Neural cell (in vitro differentiated cells): Measurements from ENCODE around the gene UBE2O. TPM values are rescaled to one million over a fixed set of nuclear protein-coding genes. Genes with fewer than 3 reads are reported as not detected.

Source experiments
- H2AFZ ChIP-seq: fragments of 200-600, 300-800 bp; sonication (generic), shearing (Covaris generic); 2 replicates; pipeline ENCODE4 v1.6.0; 2014; ENCODE audit warnings: low read depth, mild to moderate bottlenecking, antibody characterized with exemption, low read length, moderate library complexity
- H3F3A ChIP-seq: fragments of 200-600 bp; shearing (Covaris generic); 2 replicates; pipeline ENCODE4 v1.6.1; 2016; ENCODE audit warnings: mild to moderate bottlenecking, moderate library complexity, mixed read lengths, antibody characterized with exemption, low read length; ENCODE audit not compliant: insufficient read depth, poor library complexity, severe bottlenecking
- H3K27ac ChIP-seq: fragments of 200-600, 300-800 bp; sonication (generic), shearing (Covaris generic); 2 replicates; pipeline ENCODE4 v1.5.1; 2014; ENCODE audit warnings: mild to moderate bottlenecking, low read length, moderate library complexity
- H3K27me3 ChIP-seq: fragments of 300-800, 200-600 bp; sonication (generic), shearing (Covaris generic); 2 replicates; pipeline ENCODE4 v1.6.0; 2014; ENCODE audit warnings: mild to moderate bottlenecking, low read depth, low read length, moderate library complexity; ENCODE audit not compliant: insufficient read depth
- H3K36me3 ChIP-seq: fragments of 300-800, 200-600 bp; sonication (generic), shearing (Covaris generic); 2 replicates; pipeline ENCODE4 v1.5.1; 2014; ENCODE audit warnings: mild to moderate bottlenecking, antibody characterized with exemption, low read length, moderate library complexity; ENCODE audit not compliant: insufficient read depth
- H3K4me2 ChIP-seq: fragments of 300-800, 200-600 bp; sonication (generic), shearing (Covaris generic); 2 replicates; pipeline ENCODE4 v1.6.0; 2014; ENCODE audit warnings: mild to moderate bottlenecking, low read length
- H3K4me3 ChIP-seq: fragments of 300-800, 200-600 bp; sonication (generic), shearing (Covaris generic); 2 replicates; pipeline ENCODE4 v1.5.1; 2014; ENCODE audit warnings: mild to moderate bottlenecking, low read length, moderate library complexity
- H3K79me2 ChIP-seq: fragments of 200-600 bp; shearing (Covaris generic); replicated peaks from 2 replicates; pipeline ENCODE4 v1.6.0; 2014; ENCODE audit warnings: mild to moderate bottlenecking, low read length, moderate library complexity; ENCODE audit not compliant: insufficient read depth
- H3K9ac ChIP-seq: fragments of 300-800, 200-600 bp; sonication (generic), shearing (Covaris generic); 2 replicates; pipeline ENCODE4 v1.6.1; 2016; ENCODE audit warnings: mild to moderate bottlenecking, low read length, mixed read lengths
- H3K9me2 ChIP-seq: fragments of 200-600 bp; shearing (Covaris generic); 2 replicates; pipeline ENCODE4 v1.6.1; 2016; ENCODE audit warnings: mild to moderate bottlenecking, low read length, mixed read lengths; ENCODE audit not compliant: insufficient read depth
- H3K9me3 ChIP-seq: fragments of 200-600, 300-800 bp; sonication (generic), shearing (Covaris generic); 2 replicates; pipeline ENCODE4 v1.6.1; 2016; ENCODE audit warnings: mild to moderate bottlenecking, mixed run types, low read length, moderate library complexity, mixed read lengths
- H4K20me1 ChIP-seq: fragments of 200-600 bp; shearing (Covaris generic); 2 replicates; pipeline ENCODE4 v1.6.1; 2016; ENCODE audit warnings: mild to moderate bottlenecking, mixed run types; ENCODE audit not compliant: insufficient read depth
- EP300 ChIP-seq: fragments of 450-650 bp; conservative IDR thresholded peaks from 2 replicates; pipeline ENCODE4 v1.6.1; 2014; ENCODE audit warnings: antibody characterized with exemption, mild to moderate bottlenecking, moderate library complexity; ENCODE audit not compliant: poor library complexity, severe bottlenecking
- EZH2 ChIP-seq: fragments of 200-600, 300-800 bp; shearing (Covaris generic), sonication (generic); IDR thresholded peaks from 2 replicates; pipeline ENCODE4 v1.6.1; 2014; ENCODE audit warnings: antibody characterized with exemption, low read length, borderline replicate concordance, mild to moderate bottlenecking; ENCODE audit not compliant: insufficient read depth, poor library complexity, severe bottlenecking
- MXI1 ChIP-seq: fragments of 450-650 bp; conservative IDR thresholded peaks from 2 replicates; pipeline ENCODE4 v1.6.1; 2014; ENCODE audit warnings: antibody characterized with exemption, mild to moderate bottlenecking; ENCODE audit not compliant: poor library complexity, severe bottlenecking
- POLR2AphosphoS5 ChIP-seq: IDR thresholded peaks from 2 replicates; pipeline ENCODE4 v1.6.1; 2012
- RAD21 ChIP-seq: fragments of 450-650 bp; conservative IDR thresholded peaks from 2 replicates; pipeline ENCODE4 v1.6.1; 2014; ENCODE audit warnings: antibody characterized with exemption, mild to moderate bottlenecking, moderate library complexity
- SMC3 ChIP-seq: fragments of 450-650 bp; conservative IDR thresholded peaks from 2 replicates; pipeline ENCODE4 v1.6.1; 2014; ENCODE audit warnings: antibody characterized with exemption, mild to moderate bottlenecking, moderate library complexity; ENCODE audit not compliant: poor library complexity
- TAF1 ChIP-seq: IDR thresholded peaks from 2 replicates; pipeline ENCODE4 v1.6.1; 2012; ENCODE audit warnings: low read depth
- polyA plus RNA-seq: library from polyadenylated mRNA; depleted of rRNA; stranded (reverse); fragments of >200 nt; gene quantifications from 2 replicates; pipeline ENCODE4 v1.2.3, GENCODE V29; 2014
- TF ChIP-seq, protein P1 (sequence below): IDR thresholded peaks from 2 replicates; pipeline ENCODE4 v1.6.1; 2012; ENCODE audit warnings: borderline replicate concordance
- TF ChIP-seq, protein P2 (sequence below): fragments of 450-650 bp; IDR thresholded peaks from 2 replicates; pipeline ENCODE4 v1.5.1; 2014; ENCODE audit warnings: antibody characterized with exemption, mild to moderate bottlenecking, moderate library complexity; ENCODE audit not compliant: poor library complexity, severe bottlenecking

UBE2O gene
- polyA plus RNA-seq, 1 donor from 2014 or later, result 28.0 TPM

DNA sequence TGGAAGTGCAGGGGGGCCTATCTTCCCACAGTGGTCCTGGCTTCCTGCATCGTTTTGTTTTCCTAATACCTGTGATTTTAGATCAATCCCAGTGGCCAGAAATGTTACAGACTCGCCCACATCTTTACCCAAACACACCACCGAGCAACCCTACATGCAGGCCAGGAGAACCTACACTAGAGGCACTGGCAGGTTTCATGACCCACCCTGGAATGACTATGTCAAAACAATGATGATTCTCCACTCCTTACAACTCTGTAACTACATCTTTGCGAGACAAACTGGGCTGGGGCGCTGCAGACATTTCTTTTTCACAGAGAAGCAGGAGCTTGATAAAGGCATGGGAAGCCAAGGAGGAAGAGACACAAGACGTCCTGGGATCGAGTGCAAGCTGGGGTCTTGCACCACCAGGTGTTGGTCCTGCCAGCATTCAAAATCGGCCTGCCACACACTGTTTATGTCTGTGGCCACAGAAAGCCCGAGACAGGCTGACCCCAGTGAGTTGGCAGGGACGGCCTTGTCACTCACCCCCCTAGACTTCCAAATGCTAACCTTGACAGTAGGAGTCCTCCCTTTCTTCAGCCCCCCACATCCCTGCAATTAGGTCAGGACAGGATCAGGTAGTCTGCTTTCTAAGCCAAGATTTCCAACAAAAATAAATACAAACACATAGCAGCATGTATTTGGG lies 32.5 kb downstream of the UBE2O start:
- Histone ChIP-seq H4K20me1 (no peaks in the 10 kb centered on the region), H3K9me2 (no peaks in the 10 kb centered on the region), H2AFZ (no peak overlapping the region), H3K27me3 (no peaks in the 10 kb centered on the region), H3K27ac (no peak overlapping the region), H3K4me2 (no peak overlapping the region), H3K9ac (no peak overlapping the region), H3K79me2 (peaks cover 5% of the 10 kb centered on the region), H3K36me3 (peaks cover 7% of the 10 kb centered on the region), H3K9me3 (no peaks in the 10 kb centered on the region), H3K4me3 (no peak overlapping the region), H3F3A (no peaks in the 10 kb centered on the region)
- TF ChIP-seq EP300 (no peak), EZH2 (no peak), RAD21 (no peak), SMC3 (no peak)
- TF ChIP-seq, protein P1, sequence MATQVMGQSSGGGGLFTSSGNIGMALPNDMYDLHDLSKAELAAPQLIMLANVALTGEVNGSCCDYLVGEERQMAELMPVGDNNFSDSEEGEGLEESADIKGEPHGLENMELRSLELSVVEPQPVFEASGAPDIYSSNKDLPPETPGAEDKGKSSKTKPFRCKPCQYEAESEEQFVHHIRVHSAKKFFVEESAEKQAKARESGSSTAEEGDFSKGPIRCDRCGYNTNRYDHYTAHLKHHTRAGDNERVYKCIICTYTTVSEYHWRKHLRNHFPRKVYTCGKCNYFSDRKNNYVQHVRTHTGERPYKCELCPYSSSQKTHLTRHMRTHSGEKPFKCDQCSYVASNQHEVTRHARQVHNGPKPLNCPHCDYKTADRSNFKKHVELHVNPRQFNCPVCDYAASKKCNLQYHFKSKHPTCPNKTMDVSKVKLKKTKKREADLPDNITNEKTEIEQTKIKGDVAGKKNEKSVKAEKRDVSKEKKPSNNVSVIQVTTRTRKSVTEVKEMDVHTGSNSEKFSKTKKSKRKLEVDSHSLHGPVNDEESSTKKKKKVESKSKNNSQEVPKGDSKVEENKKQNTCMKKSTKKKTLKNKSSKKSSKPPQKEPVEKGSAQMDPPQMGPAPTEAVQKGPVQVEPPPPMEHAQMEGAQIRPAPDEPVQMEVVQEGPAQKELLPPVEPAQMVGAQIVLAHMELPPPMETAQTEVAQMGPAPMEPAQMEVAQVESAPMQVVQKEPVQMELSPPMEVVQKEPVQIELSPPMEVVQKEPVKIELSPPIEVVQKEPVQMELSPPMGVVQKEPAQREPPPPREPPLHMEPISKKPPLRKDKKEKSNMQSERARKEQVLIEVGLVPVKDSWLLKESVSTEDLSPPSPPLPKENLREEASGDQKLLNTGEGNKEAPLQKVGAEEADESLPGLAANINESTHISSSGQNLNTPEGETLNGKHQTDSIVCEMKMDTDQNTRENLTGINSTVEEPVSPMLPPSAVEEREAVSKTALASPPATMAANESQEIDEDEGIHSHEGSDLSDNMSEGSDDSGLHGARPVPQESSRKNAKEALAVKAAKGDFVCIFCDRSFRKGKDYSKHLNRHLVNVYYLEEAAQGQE, result no peak

DNA sequence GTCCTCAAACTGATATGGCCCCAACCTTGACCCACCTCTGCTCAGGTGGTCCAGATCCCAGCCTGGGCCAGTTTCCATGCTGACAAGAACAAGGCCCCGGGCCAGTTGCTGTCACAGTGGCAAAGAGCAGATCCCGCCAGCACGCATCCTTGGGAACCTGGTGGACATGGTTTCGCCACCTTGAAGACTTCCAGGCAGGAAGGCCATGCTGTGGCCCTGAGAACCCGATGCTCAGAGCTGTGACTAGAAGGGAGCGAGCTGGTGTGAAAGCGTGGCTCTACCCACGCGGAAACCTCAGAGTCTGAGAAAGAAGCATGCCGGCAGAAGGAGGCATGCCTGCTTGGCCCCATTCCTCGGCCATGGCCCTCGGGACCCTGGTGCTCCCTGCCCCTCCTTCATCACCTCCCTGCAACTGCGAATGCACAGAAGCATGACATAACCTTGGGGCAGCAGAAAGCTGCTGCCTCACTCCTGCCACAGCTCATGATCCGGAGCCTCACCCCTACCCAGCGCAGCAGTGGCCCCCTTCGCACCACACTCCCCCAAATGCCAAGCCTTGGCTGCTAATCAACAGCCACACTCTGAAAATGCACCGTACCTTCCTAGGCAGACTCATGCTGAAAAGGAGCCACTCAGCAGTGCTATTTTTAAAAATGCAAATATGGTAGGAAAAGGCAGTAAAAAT lies 33.2 kb downstream of the UBE2O start:
- Histone ChIP-seq H3F3A (no peaks in the 10 kb centered on the region), H4K20me1 (no peaks in the 10 kb centered on the region), H2AFZ (no peak overlapping the region), H3K9ac (no peak overlapping the region), H3K27ac (no peak overlapping the region), H3K4me3 (no peak overlapping the region), H3K36me3 (peaks cover 7% of the 10 kb centered on the region), H3K27me3 (no peaks in the 10 kb centered on the region), H3K9me2 (no peaks in the 10 kb centered on the region), H3K9me3 (no peaks in the 10 kb centered on the region), H3K4me2 (no peak overlapping the region), H3K79me2 (peaks cover 5% of the 10 kb centered on the region)
- TF ChIP-seq RAD21 (no peak), SMC3 (no peak), MXI1 (no peak), EP300 (no peak), EZH2 (no peak), POLR2AphosphoS5 (no peak), TAF1 (no peak)
- TF ChIP-seq, protein P1, result no peak
- TF ChIP-seq, protein P2, sequence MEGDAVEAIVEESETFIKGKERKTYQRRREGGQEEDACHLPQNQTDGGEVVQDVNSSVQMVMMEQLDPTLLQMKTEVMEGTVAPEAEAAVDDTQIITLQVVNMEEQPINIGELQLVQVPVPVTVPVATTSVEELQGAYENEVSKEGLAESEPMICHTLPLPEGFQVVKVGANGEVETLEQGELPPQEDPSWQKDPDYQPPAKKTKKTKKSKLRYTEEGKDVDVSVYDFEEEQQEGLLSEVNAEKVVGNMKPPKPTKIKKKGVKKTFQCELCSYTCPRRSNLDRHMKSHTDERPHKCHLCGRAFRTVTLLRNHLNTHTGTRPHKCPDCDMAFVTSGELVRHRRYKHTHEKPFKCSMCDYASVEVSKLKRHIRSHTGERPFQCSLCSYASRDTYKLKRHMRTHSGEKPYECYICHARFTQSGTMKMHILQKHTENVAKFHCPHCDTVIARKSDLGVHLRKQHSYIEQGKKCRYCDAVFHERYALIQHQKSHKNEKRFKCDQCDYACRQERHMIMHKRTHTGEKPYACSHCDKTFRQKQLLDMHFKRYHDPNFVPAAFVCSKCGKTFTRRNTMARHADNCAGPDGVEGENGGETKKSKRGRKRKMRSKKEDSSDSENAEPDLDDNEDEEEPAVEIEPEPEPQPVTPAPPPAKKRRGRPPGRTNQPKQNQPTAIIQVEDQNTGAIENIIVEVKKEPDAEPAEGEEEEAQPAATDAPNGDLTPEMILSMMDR, result no peak
